Nephron (organoid): ENCODE measurements around the gene BAG2.

Source experiments
- H3K27ac Mint-ChIP-seq, 3 experiments: 2 replicates each; pipeline ENCODE4 v1.8.0; 2020; ENCODE audit warnings: mixed read lengths in 3 of 3, mild to moderate bottlenecking in 2 of 3, moderate library complexity in 1 of 3
- H3K27me3 Mint-ChIP-seq: 2 replicates; pipeline ENCODE4 v1.8.0; 2021; ENCODE audit warnings: low read depth, mild to moderate bottlenecking, moderate library complexity, mixed read lengths
- H3K36me3 Mint-ChIP-seq: 2 replicates; pipeline ENCODE4 v1.8.0; 2020; ENCODE audit warnings: low read depth, mixed read lengths
- H3K4me1 Mint-ChIP-seq: 2 replicates; pipeline ENCODE4 v1.8.0; 2020; ENCODE audit warnings: mixed read lengths
- H3K4me3 Mint-ChIP-seq, 3 experiments: 2 replicates each; pipeline ENCODE4 v1.8.0; 2020; ENCODE audit warnings: mild to moderate bottlenecking in 3 of 3, mixed read lengths in 3 of 3, moderate library complexity in 2 of 3
- H3K9me3 Mint-ChIP-seq: 2 replicates; pipeline ENCODE4 v1.8.0; 2020; ENCODE audit warnings: mixed read lengths
- CTCF ChIP-seq, 3 experiments: fragments of 200-600 bp; sonication (generic); IDR thresholded peaks; one replicate each; pipeline ENCODE4 v1.5.0; 2021; ENCODE audit warnings: antibody characterized with exemption in 3 of 3; ENCODE audit not compliant: unreplicated experiment in 3 of 3

The BAG2 gene

GRCh38 chr6:57207872-57208271, 35.7 kb downstream of the BAG2 start:
- Mint-ChIP-seq H3K36me3 (peaks cover 5% of the 10 kb centered on the region), H3K27ac (no peak overlapping the region), H3K4me1 (peaks cover 5% of the 10 kb centered on the region), H3K4me3 (no peak overlapping the region), H3K9me3 (no peaks in the 10 kb centered on the region), H3K27me3 (no peaks in the 10 kb centered on the region)
- no peak for TF ChIP-seq CTCF (IDR thresholded peaks at IDR 0.05; ENCODE audit: unreplicated experiment in 3 of 3)

GRCh38 chr6:57209030-57209429, 36.9 kb downstream of the BAG2 start:
- Mint-ChIP-seq H3K27ac (no peak overlapping the region), H3K4me1 (peaks cover 5% of the 10 kb centered on the region), H3K27me3 (no peaks in the 10 kb centered on the region), H3K36me3 (peaks cover 10% of the 10 kb centered on the region), H3K4me3 (no peak overlapping the region), H3K9me3 (no peaks in the 10 kb centered on the region)
- TF ChIP-seq CTCF (IDR thresholded peaks at IDR 0.05; ENCODE audit: unreplicated experiment in 3 of 3), result no peak

- Mint-ChIP-seq H3K9me3 (peaks cover 6% of the 10 kb centered on the region), H3K36me3 (peaks cover 20% of the 10 kb centered on the region), H3K27ac (peak overlapping the region in 1 of 3 experiments; percentile 34), H3K4me1 (peaks cover 5% of the 10 kb centered on the region), H3K4me3 (no peak overlapping the region), H3K27me3 (no peaks in the 10 kb centered on the region)
- no peak for TF ChIP-seq CTCF (IDR thresholded peaks at IDR 0.05; ENCODE audit: unreplicated experiment in 3 of 3)
Observed at GRCh38 chr6:57210060-57210459, 37.9 kb downstream of the BAG2 start.

GRCh38 chr6:57215260-57215659, 43.1 kb downstream of the BAG2 start:
- peaks cover 36% of the 10 kb centered on the region for H3K9me3 Mint-ChIP-seq
- TF ChIP-seq CTCF (IDR thresholded peaks at IDR 0.05; ENCODE audit: unreplicated experiment in 3 of 3), result no peak
- H3K4me3 Mint-ChIP-seq, result no peak overlapping the region
- peaks cover 58% of the 10 kb centered on the region for H3K36me3 Mint-ChIP-seq
- H3K27ac Mint-ChIP-seq, result no peak overlapping the region
- peaks cover 12% of the 10 kb centered on the region for H3K4me1 Mint-ChIP-seq
- no peaks in the 10 kb centered on the region for H3K27me3 Mint-ChIP-seq

GRCh38 chr6:57216235-57217101, 44.3 kb downstream of the BAG2 start:
- H3K27ac Mint-ChIP-seq, result no peak overlapping the region
- H3K27me3 Mint-ChIP-seq, result no peaks in the 10 kb centered on the region
- H3K4me1 Mint-ChIP-seq, result peaks cover 21% of the 10 kb centered on the region
- peaks cover 40% of the 10 kb centered on the region for H3K9me3 Mint-ChIP-seq
- peaks cover 62% of the 10 kb centered on the region for H3K36me3 Mint-ChIP-seq
- TF ChIP-seq CTCF (IDR thresholded peaks at IDR 0.05; ENCODE audit: unreplicated experiment in 3 of 3), result no peak
- peak overlapping the region in 1 of 3 experiments; percentile 39 for H3K4me3 Mint-ChIP-seq

GRCh38 chr6:57217270-57217669, 45.1 kb downstream of the BAG2 start:
- no peak overlapping the region for H3K27ac Mint-ChIP-seq
- H3K9me3 Mint-ChIP-seq, result peaks cover 42% of the 10 kb centered on the region
- peaks cover 63% of the 10 kb centered on the region for H3K36me3 Mint-ChIP-seq
- H3K4me3 Mint-ChIP-seq, result peak overlapping the region in 1 of 3 experiments; percentile 5
- H3K27me3 Mint-ChIP-seq, result no peaks in the 10 kb centered on the region
- TF ChIP-seq CTCF (IDR thresholded peaks at IDR 0.05; ENCODE audit: unreplicated experiment in 3 of 3), result no peak
- H3K4me1 Mint-ChIP-seq, result peaks cover 22% of the 10 kb centered on the region
